Measurements from ENCODE around the gene SREBF1.
A peak's percentile ranks its signal among the peaks of the same experiment; 100 is the strongest.

The SREBF1 gene

DNA sequence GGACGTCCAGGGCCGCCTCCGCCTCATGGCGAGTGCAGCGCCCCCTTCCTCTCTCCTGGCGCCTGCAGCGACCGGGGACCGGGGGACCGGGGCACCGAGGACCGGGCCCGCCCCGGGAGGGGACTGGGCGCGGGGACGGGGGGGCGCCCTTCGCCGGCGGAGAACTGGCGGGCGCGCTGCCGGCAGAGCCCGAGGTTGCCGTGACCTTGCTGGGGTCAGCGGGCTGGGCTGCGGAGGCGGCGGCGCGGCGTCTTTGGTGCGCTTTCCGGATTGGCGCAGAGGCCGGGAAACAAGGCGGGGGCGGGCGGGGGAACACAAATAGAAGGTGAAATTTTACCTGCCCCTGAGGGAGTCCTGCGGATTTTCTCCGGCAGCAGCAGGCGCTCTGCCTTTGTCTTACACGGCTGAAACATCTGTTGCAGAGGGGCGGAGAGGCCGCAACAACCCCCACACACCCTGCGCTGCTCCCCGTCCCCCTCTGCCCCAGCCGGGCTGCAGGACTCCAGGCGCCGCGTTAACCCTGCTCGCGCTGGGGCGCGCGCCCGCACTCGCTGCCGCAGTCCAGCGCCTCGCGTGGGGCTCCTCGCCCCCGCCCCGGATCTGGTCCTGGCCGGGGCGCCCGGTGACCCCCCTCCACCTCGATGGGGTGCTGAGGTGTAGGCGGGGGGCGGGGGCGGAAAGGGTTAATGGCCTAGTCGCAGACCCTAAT, 53.5 kb downstream of the SREBF1 start:
- peak; percentile 20 to 35 for DNase-seq (ENCODE audit: low read depth in 1 of 2, low spot score in 1 of 2)

DNA sequence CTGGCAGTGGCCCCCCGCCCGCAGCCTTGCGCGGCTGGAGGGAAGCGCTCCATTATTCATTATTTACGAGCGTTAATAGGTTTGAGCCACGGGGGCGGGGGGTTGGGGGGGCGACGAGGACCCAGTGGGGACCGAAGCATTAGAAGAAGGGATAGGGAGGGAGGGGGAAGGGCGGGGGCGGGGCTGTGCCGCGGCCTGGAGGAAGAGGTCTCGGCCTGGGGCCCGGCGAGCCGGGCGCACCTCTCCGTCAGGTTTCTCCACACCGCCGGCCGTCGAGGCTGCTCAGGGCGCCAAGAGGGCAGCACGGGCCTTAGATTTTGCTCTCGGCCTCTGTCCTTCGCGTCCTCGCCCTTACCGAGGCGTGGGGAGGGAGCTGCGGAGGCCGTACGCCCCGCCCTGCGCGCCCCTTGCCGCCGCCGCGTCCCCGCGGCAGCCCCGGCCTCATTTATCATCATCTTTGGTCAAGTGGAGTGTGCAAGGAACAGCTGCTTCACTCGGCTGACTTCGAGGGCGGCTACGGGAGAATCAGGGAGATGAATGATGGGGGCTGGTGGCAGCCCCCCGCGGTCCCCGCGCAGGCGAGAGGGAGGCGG, 54.2 kb downstream of the SREBF1 start:
- no peak for DNase-seq (ENCODE audit: low read depth in 1 of 2, low spot score in 1 of 2)

GRCh38 chr17:17781591-17782496, 54.9 kb downstream of the SREBF1 start:
- DNase-seq (ENCODE audit: low read depth in 1 of 2, low spot score in 1 of 2) = no peak

DNA sequence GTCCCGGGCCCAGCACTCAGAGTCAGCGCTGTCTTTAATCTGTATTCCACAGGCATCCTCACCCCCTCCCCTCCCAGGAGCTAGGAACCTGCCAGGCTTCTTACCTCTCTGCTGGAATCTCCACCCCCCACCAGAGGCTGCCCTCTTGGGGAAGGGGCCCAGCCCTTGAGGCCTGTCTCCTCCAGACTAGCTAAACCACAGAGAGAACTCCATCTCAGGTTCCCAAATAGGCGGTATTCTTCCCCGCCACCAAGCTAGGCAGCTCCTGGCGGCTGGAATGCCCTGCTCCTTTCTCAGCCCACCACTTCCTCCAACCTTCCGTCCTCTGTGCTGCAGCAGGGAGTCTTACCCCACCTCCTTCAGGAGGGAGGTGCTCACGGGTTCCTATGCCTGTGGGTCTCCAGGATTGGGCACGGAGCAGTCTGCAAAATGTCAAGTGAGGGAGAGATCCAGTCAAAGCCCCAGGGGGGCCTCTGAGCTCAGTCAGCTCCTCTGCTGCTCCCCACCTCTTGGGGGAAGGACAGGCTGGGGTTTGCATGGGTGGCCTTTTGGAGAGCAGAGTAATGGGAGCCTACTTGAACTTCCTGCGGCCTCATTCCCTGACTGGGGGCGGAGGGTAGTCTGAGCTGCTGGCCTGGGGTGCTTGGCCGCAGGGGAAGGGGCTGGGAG, 55.7 kb downstream of the SREBF1 start:
- no peak for DNase-seq (ENCODE audit: low read depth in 1 of 2, low spot score in 1 of 2)

- DNase-seq (ENCODE audit: low read depth in 1 of 2, low spot score in 1 of 2) = no peak
These were observed 57.7 kb downstream of the SREBF1 start for GRCh38 chr17:17779015-17779611.

GRCh38 chr17:17778308-17779014, 58.3 kb downstream of the SREBF1 start:
- DNase-seq (ENCODE audit: low read depth in 1 of 2, low spot score in 1 of 2) = no peak

DNA sequence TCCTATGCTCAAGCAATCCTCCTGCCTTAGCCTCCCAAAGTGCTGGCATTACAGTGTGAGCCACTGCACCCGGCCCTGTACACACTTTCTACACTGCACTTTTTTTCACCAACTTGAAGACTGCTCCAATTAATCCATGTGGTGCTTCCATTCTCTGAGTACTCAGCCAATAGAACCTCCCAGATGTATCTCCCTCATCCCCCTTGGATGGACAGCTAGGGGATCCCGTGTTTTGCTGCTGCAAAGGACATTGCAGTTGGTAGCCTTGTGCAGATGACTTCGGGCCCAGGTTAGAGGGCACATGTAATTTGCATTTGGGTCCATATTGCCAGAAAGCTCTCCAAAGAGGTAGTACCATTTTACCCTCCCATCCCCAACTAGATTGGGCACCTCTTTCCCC, 59.9 kb downstream of the SREBF1 start:
- no peak for DNase-seq (ENCODE audit: low read depth in 1 of 2, low spot score in 1 of 2)

GRCh38 chr17:17774009-17774881, 62.5 kb downstream of the SREBF1 start:
- DNase-seq (ENCODE audit: low read depth in 1 of 2, low spot score in 1 of 2) = no peak

DNA sequence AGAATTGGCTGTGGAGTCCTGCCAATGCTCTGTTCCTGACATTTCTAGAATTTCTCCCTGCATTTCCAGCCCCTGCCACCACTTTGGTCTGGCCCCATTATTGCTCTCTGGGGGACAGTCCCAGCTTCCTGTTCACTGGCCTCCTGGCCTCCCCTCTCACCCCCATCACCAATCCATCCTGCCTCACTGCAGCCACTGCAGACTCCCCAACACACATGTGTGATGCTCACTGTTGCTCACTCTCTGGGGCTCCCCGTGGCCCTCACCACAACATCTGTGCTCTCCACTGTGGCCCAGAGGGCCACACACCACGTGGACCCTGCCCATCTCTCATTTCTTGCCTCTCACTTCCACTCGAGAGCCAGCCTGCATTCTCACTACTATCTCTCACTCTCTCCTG, 64.6 kb downstream of the SREBF1 start:
- DNase-seq (ENCODE audit: low read depth in 1 of 2, low spot score in 1 of 2) = no peak

DNA sequence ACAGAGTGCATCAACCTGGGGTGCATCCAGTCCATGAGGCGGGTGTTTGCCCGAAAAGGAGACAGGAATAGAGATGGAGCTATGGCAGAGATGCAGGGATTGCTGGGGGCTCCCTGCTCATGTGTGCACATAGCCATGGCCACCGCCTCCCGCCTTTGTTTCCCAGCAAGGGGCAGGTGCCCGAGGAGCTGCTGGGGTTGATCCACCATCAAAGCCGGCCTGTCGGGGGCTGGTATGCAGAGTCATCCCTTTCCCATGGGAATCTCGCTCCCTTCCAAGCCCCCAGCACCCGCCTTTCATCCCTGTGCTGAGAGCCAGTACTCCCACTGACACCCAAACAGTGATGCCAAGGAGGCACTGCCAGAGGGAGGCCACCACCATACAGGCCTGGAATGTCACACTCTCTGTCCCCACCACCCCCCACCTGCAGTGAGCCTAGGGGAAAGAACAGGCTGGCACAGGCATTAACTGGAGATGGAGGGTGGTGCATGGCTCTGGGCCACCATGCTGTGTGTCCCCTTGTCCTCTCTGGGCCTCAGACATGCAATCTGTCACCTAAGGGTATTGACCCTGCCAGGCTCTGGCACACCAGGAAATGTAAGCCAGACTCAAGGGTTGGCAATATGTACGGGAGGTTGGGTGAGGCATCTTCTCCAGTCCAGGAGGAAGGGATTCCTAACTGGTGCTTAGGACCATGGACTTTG, 65.1 kb downstream of the SREBF1 start:
- DNase-seq (ENCODE audit: low read depth in 1 of 2, low spot score in 1 of 2) = no peak

- DNase-seq (ENCODE audit: low read depth in 1 of 2, low spot score in 1 of 2) = no peak
These were observed 66.1 kb downstream of the SREBF1 start for GRCh38 chr17:17770632-17771044.

DNA sequence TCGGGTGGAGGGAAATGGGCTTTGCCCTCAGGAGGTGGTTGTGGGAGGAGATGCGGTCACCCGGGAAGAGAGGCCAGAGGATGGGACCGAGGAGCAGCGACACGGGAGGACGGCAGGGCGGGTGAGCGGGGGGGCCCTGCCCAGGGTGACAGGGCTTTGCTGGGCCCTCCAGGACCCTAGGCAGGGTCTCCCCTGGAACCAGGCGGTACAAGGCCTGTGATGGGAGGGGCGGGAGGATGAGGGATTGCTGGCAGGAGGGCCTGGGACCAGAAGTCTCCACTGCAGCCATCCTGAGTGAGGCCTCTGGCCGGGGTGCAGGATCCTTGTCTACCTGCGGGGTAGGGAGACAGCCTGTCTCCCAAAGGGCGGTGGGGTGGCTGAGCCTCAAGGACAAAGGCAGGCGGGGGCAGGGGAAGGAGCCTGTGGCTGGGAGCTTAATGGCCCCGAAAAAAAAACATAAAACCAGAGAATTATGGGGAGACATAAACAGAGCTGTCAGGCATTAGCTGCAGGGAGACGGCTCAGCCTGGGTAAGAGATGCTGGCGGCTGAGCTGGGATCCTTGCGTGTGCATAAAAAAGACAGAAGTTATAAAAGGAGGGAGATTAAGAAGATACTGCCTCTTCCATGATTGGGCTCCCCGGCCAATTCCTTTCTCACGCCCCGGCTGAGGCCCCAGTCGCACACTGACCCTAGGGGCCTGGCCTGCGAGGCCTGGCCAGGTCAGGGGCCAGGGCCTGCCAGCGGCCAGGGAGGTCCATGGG, 66.7 kb downstream of the SREBF1 start:
- DNase-seq (ENCODE audit: low read depth in 1 of 2, low spot score in 1 of 2) = no peak

- DNase-seq (ENCODE audit: low read depth in 1 of 2, low spot score in 1 of 2) = no peak
These were observed 68.2 kb downstream of the SREBF1 start for GRCh38 chr17:17768424-17769088.

DNA sequence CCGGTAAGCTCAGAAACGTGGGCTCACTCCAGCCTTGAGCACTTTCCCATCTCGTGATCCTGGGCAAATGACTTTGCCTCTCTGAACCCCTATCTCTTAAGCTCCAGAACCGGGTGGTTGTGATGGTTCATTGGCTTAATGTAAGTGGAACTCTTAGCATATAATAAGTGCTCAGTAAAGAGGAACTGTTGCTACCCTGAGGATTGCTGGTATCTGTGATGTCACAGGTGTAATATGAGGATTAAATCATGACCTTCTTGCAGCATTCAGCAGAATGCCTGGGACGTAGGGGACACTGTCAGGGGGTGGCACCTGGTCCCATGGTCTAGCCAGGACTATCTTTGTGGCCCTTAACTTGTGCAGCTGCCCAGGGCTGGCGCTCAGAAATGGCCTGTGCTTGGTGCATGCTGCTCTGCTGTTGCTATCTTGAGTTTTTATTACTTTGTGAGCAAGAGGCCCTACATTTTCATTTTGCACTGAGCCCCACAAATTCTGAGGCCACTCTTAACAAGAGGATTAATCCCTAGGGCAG, 68.8 kb downstream of the SREBF1 start:
- DNase-seq (ENCODE audit: low read depth in 1 of 2, low spot score in 1 of 2) = no peak

DNA sequence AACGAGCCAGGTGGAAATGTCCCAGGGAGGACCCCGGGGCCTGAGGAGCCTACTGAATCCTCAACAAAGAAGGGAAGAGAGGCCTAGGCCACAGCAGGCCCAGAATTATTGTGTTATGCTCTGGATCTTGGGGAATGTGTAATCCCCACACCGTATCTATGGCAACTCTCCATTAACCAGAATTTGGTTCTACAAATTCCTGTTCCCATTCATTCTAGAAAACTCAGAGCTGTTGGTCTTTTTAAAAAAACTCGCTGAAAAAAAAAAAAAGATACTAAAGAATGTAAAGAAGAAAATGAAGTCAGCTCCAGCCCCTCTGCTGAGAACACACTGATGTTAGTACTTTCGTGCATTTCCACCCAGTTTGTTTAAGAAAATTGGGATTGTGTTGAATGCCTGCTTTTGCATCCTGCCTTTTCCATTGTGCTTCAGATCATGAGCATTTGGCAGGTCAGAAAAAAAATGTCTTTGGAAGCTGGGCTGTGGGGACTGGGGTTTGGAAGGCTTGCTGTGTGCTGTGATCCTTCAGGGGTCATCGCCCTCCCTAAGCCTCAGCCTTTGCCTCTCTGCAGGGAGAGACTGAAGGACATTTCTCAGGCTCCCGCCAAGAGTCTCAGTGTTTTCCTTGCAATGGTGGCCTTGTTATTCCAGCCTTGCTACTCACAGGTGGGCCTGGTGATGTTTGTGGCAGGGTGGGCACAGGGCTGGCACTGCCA, 69.5 kb downstream of the SREBF1 start:
- no peak for DNase-seq (ENCODE audit: low read depth in 1 of 2, low spot score in 1 of 2)

DNA sequence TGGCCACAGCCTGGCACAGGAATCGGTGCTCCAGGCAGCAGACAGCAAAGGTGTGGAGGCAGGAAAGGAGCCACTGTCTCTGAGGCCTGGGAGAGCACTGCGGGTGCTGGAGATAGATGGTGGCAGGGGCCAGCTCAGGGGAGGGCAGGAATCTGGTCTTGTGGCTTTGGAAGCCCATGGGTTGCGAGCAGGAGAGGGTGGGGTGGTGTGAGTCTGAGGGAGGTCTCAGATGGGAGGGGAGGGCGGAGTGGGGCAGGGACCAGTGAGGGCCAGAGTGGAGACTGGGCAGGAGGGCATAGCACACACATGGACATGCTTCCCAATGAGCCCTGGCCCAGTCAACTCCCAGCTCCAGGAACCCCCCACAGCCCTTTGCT, 70.1 kb downstream of the SREBF1 start:
- DNase-seq (ENCODE audit: low read depth in 1 of 2, low spot score in 1 of 2) = no peak

All from stimulated activated CD4-positive, alpha-beta T cell treated with anti-CD3 and anti-CD28 coated beads, Interleukin-15, amount 100 ng/mL, for 1 hour (primary cell).